NCI-H2227 (cell line): ENCODE data around the gene MICU1.
"Not testable (repeated sequence)": the region's sequence is repeated elsewhere in the genome, so short reads cannot be mapped to it uniquely, and the experiment has no call there.

Experiments used
- DNase-seq: peaks from one replicate; lab custom pipeline; 2025; ENCODE audit not compliant: unreplicated experiment; lab: John Stamatoyannopoulos, UW

Gene MICU1

DNA sequence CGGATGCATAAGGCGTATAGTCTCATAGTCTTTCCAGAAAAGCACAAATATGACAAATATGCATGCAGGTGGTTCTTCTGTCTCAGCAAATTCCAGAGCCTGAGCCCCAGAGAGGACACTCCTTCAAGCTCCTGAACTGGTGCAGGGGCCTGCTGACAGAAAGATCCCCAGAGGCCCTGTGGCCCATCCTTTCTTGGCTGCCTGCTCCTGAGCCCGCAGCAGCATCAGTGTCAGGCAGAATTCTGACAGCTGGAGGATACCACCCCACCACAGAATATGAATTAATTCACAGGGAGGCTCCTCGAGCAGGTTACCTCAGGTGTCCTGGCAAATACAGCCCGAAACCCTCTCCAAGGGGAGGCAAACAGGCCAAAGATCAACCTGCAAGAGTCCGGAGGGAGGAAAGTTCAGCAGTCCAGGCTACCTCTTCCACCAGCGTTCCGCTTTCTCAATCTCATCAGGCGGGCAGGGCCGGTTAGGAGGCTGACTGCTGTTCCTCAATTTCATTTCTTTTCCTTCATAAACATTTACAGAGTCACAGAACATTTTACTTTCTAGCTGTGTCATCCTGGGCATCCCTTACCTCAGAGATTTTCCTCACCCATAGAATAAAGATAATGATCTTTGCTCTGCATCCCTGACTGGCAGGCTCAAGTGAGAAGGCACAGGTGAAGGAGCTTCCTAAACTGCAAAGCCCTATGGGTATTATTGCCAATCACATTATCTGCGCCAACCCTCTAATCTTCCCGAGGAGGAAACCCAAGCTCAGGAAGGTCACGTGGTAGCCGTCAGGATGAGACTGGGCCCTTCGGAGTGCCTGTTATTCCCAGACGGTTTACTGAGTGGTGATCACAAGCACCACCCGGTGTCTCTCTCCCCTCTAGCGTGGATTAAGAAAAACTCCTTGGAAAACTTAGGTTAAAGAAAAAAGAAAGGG lies 272.6 kb downstream of the MICU1 start:
- DNase-seq = peak; percentile 58

DNA sequence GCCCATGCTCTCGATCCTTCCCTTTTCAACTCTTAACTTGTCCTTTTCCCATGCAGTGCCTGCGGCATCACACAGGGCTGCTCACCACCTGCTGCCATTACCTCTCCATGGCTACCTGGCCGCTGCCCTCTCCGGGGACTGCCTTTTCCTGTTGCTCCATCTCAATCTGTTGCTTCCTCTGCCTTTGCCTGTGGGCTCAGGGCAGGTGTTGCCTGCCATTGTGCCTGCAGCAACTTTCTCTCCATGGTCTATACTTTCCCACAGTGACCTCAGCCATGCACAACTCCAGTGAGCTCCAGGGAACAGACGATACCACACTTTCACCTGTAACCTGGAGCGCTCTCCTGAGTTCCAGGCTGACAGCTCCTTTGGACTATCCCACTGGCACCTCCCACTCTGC lies 274.4 kb downstream of the MICU1 start:
- no peak for DNase-seq

DNA sequence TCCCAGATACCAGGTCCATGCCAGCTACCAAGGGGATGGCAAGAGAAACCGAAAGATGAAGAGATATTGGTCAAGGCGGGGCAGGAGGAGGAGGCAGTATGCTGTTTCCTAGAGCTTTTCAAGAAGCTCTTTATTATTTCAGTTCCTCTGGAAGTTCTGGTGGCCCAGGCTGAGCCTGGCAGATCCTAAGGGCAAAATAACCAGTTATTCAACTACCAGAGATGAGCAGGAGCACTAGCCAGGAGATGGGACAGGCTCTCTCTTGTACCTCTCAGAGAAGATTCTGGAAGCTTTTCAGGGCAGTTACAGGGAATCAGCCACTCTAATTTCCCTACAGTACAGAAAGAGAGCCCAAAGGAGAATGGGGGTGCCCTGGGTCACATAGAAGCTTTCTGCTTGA lies 276.4 kb downstream of the MICU1 start:
- no peak for DNase-seq

DNA sequence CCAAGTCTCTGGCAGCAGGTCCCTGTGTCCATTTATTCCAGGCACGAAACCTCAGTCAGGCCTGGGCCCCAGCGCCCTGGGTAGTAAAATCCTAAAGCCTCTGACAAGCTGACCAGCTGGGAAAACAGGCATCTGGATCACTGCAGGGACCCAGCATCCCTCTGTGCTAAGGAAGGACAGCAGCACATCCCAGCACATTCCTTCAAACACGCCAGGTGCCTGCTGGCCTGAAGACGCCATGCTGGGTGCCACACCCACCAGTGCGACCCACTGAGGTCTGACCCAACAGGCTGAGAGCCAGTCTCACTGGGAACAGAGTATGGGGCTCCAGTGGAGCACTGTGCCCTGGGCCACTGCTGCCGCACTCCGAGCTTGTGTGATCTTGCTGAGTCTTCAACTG lies 277.6 kb downstream of the MICU1 start:
- DNase-seq = no peak

GRCh38 chr10:72346117-72346516 lies 279.8 kb downstream of the MICU1 start:
- DNase-seq = not testable (repeated sequence)

DNA sequence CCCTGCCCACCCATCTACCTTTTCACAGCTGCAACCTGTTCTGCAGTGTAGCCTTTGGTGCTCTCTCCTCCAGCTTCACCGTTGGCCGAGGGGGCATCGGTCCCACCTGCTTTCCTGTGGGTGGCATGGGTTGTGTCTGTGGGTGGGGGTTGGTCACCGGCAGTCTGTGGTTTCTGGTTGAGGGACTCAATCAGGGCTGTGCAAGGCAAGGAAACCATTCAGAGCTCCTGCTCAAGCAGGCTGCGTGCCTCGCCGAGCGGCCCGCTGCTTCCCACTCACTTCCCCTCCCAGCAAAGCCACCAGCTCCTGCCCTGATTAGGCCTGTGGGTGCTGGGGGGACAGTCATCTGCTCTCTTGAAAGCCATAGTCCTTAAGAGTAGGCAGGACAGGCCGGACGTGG lies 280.9 kb downstream of the MICU1 start:
- DNase-seq = no peak

- DNase-seq = no peak
Observed at GRCh38 chr10:72342911-72343310, 283.0 kb downstream of the MICU1 start.

- DNase-seq = peak; percentile 70
Observed at GRCh38 chr10:72340510-72341261, 285.2 kb downstream of the MICU1 start.

- no peak for DNase-seq
Observed at GRCh38 chr10:72338180-72338579, 287.7 kb downstream of the MICU1 start.

- no peak for DNase-seq
Observed at GRCh38 chr10:72337722-72338121, 288.2 kb downstream of the MICU1 start.

- DNase-seq = peak; percentile 62
Observed at GRCh38 chr10:72337039-72337629, 288.7 kb downstream of the MICU1 start.

DNA sequence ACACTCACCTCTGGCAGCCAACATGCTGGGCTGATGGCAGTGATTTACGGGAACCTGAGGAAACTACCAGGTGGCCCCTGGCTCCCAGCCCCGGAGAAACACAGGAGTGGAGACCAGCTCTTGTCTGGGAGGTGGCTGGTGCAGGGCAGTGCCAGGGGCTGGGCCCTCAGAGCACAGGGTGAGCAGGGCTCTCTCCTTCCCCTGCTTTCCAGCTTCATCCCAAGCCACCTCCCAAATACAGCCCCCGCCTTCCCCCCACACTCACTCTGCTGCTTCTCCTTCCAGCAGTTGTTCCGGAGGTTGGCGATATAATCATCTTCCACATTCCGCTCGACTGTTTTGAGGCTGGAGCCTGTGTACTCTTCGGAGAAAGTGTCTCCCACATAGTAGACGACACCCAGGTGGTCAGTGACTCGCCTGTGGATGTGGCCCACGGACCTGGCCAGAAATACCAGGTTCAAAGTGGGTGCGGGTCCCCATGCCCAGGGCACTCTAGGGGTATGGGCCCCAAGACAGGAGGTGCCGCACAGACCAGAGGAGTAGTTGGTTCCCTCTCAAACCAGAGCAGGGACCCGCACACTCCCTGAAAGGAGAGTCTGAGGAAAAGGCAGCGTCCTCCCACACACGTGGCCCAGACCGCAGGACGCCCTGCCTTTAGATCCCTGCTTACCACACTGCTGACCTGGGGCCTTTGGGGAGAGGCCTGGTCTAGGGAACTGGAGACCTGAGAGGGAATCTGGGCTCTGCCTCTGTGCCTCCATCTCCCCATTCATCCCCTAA lies 289.4 kb downstream of the MICU1 start:
- DNase-seq = no peak

GRCh38 chr10:72335394-72336258 lies 290.3 kb downstream of the MICU1 start:
- DNase-seq = no peak

- peak; percentile 44 for DNase-seq
Observed at GRCh38 chr10:72334825-72335393, 291.0 kb downstream of the MICU1 start.

GRCh38 chr10:72334196-72334824 lies 291.6 kb downstream of the MICU1 start:
- peak; percentile 91 for DNase-seq

DNA sequence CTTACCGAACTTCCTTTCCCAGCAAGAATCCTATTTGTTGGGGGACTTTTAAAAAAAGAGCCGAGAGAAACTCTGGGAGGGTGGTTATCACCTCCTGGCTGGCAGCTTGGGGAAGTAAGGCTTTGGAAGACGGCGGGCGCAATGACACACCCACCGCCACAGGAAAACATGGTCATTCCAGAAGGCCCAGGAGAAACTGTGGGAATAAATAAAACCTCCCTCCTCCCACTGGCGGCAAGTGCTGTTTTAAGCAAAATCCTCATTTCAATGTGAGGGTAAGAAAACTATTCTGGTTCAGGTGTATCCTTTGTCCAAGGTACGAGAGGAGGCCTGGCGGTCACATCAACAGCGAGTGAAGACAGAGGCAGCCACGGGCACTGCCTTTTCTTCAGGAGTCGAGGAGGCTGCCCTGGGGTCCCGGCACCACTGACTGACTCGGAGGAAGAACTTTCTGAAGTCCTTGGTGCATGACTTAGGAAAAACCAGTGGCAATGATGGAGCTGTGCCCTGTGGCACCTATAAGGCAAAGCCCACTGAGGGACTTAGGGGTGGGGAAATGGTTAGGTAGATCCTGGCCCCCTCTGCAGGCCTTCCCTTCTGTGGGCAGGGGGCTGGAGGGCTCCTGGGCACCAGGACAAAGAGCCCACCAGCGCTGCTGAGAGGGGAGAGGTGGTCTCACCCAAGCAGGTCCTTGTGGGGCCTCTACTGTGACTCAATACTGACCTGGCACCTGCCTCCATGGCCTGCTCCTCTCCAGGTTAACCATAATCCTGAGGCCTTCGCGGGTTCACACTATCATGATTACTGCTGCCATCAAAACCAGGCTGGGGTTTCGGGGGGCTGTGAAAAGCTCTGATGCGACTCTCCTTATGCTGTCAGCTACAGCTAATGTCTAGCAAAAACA lies 292.5 kb downstream of the MICU1 start:
- no peak for DNase-seq

- DNase-seq = no peak
Observed at GRCh38 chr10:72332423-72333111, 293.3 kb downstream of the MICU1 start.
